ENCODE data around the gene CASP8.
"Not testable (repeated sequence)": the region's sequence is repeated elsewhere in the genome, so short reads cannot be mapped to it uniquely, and the experiment has no call there.

The CASP8 gene

GRCh38 chr2:201260302-201260800, at the start of gene CASP8:
TSS of gene CASP8 (plus strand) at chr2:201260536. CDS start at chr2:201266487, 5,951 bp downstream.
- DNase-seq, result peak; percentile 67

GRCh38 chr2:201215963-201216362, 44.4 kb upstream of the CASP8 start:
- no peak for DNase-seq

GRCh38 chr2:201216918-201217317, 43.4 kb upstream of the CASP8 start:
- no peak for DNase-seq

- DNase-seq, result no peak
Measured at GRCh38 chr2:201218780-201219179, 41.6 kb upstream of the CASP8 start.

- DNase-seq, result no peak
Measured at GRCh38 chr2:201219328-201220096, 40.8 kb upstream of the CASP8 start.

- no peak for DNase-seq
Measured at GRCh38 chr2:201220102-201220570, 40.2 kb upstream of the CASP8 start.

GRCh38 chr2:201223089-201224073, 37.0 kb upstream of the CASP8 start:
- no peak for DNase-seq

- no peak for DNase-seq
Measured at GRCh38 chr2:201228271-201228911, 31.9 kb upstream of the CASP8 start.

GRCh38 chr2:201228912-201229290, 31.4 kb upstream of the CASP8 start:
- DNase-seq, result no peak

- DNase-seq, result peak; percentile 75
Measured at GRCh38 chr2:201231781-201232466, 28.4 kb upstream of the CASP8 start.

GRCh38 chr2:201232467-201232815, 27.9 kb upstream of the CASP8 start:
- no peak for DNase-seq

- DNase-seq, result peak; percentile 76
Measured at GRCh38 chr2:201233192-201233811, 27.0 kb upstream of the CASP8 start.

- no peak for DNase-seq
Measured at GRCh38 chr2:201233812-201234662, 26.3 kb upstream of the CASP8 start.

GRCh38 chr2:201234663-201235135, 25.6 kb upstream of the CASP8 start:
- DNase-seq, result no peak

- DNase-seq, result no peak
Measured at GRCh38 chr2:201235860-201236811, 24.2 kb upstream of the CASP8 start.

GRCh38 chr2:201237486-201238123, 22.7 kb upstream of the CASP8 start:
- DNase-seq, result no peak

GRCh38 chr2:201239167-201239935, 21.0 kb upstream of the CASP8 start:
- not testable (repeated sequence) for DNase-seq

All from activated effector memory CD4-positive, alpha-beta T cell treated with Interleukin-2 at 50 U/mL for 16 hours (primary cell).